ENCODE results near the gene GRID2.

GRID2 gene

DNA sequence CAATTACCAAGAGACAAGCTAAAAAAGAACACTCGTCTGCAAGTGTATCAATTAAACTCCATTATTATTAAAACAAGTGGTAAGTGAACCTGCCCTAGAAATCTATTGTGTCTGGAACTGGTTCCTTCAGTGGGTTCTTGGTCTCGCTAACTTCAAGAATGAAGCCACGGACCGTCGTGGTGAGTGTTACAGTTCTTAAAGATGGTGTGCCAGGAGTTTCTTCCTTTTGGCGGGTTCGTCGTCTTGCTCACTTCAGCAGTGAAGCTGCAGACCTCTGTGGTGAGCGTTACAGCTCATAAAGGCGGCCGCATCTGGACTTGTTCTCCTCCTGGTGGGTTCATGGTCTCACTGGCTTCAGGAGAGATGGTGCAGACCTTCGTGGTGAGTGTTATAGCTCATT is 231.8 kb downstream of the GRID2 start:
- DNase-seq, result no peak

GRCh38 chr4:92551616-92552015 is 247.8 kb downstream of the GRID2 start:
- DNase-seq, result no peak

DNA sequence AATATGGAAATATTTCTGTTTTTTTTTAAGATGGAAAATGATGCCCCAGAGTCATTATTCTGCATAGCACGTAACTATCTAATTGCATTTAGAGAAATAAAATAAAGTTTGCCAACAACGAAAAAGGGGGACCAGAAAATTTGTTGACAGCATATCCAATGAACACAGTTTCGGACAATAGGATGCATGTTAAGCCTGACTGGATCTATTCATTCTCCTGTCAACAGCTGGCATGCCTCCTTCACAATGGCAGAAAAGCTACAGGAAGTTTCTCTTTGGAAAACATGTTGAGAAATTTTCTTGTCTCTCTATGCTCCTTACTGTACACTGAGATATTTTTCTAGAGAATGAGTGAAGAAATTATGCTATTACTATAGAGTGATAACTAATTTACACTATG is 262.5 kb downstream of the GRID2 start:
- DNase-seq, result no peak

DNA sequence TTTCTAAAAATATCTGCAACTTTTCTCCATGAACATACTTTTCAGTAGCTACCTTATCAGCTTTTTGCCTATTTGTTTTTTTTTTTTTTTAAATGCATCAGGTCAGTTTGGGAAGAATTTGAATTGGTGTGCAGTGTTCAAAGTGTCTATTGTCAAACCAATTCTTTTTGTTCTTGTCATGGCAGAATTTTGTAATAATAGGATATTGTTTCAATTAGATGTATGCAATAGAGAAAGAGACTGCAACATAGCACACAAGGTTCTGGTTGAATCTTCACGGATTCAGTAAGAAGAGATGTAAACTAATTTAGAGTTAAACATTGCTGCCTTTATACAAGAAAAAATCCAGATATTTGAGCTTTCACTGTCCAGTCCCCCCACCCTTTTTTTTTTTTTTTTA is 277.1 kb downstream of the GRID2 start:
- DNase-seq, result no peak

DNA sequence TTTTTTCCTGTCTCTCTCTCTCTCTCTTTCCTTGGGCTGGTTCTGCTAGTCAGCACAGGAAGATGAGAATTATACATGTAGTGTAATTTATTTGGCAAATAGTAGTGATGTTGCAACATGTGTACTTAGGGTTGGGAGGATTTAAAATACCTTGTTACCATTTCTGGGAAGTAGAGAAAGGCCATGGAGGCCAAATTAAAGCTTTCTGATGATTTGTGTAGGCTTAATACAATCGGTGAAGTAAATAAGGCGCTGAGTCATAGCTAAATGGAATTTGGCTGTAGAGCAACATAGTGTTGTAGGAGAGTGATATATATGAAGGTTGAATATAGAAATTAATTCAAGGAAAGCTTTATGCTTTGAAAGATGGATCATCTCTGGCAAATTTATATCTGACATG is 295.3 kb downstream of the GRID2 start:
- no peak for DNase-seq

DNA sequence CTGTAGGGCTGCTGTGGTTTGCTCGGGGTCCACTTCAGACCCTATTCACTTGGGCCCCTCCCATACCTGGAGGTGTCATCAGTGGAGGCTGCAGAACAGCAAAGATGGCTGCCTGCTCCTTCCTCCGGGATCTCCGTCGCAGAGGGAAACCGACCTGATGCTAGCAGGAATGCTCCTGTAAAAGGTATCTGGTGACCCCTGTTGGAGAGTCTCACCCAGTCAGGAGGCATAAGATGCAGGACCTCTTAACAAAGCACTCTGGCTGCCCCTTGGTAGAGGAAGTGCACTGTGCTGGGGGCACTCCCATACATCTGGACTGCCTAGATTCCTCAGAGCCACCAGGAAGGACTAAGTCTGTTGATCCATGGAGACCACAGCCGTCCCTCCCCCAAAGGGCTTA is 296.9 kb downstream of the GRID2 start:
- DNase-seq, result no peak

- no peak for DNase-seq
Observed at GRCh38 chr4:92606227-92606626, 302.5 kb downstream of the GRID2 start.

DNA sequence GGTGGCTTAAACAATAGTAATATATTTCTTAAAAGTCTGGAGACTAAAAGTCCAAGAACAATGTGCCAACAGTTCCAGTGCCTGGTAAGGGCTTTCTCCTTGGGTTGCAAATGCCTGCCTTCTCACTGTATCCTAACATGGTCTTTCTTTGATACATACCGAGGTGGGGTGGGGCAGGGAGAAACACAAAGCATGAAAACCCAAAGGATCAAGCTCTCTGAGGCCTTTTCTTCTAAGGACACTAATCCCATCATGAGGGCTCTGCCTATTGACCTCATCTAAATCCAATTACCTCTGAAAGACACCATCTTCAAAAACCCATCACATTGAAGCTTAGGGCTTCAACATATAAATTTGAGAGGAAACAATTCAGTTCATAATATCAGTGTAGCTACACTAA is 311.3 kb downstream of the GRID2 start:
- DNase-seq, result no peak

DNA sequence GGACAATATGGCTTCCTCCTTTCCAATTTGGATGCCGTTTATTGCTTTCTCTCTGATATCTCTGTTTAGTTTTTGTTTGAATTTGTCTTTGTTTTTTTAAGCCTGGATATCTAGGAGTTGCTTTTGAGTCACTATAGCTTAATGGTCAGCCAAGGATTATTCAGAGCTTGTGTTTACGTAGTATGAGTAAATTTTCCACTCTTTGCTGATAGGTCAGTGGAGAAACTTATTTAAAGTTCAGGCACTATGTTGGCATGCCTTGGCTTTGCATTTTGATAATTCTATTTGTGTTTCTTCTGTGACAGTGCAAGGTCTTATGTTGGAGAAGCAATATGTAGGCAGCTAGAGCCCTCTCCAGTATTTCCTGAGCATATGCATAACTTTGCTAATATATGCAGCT is 315.2 kb downstream of the GRID2 start:
- DNase-seq, result no peak

GRCh38 chr4:92629302-92629701 is 325.5 kb downstream of the GRID2 start:
- no peak for DNase-seq

DNA sequence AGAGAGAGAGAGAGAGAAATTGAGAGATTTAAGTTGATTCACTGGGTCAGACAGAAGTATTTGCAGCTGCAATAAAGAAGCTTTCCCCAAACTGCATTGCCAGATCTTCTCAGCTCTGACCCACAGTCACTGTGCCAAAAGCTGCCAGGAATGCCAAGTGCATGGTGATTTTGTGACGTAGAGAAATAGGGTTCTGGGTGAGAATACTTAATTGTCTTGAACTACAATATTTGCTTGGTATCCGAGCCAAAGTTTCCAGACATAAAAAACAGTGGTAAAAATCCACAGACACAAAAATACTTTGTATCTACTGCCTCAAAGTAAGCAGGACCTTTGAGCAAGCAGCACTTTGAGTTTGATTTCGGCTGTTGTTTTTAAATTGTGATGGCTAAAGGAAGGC is 331.1 kb downstream of the GRID2 start:
- DNase-seq, result no peak

DNA sequence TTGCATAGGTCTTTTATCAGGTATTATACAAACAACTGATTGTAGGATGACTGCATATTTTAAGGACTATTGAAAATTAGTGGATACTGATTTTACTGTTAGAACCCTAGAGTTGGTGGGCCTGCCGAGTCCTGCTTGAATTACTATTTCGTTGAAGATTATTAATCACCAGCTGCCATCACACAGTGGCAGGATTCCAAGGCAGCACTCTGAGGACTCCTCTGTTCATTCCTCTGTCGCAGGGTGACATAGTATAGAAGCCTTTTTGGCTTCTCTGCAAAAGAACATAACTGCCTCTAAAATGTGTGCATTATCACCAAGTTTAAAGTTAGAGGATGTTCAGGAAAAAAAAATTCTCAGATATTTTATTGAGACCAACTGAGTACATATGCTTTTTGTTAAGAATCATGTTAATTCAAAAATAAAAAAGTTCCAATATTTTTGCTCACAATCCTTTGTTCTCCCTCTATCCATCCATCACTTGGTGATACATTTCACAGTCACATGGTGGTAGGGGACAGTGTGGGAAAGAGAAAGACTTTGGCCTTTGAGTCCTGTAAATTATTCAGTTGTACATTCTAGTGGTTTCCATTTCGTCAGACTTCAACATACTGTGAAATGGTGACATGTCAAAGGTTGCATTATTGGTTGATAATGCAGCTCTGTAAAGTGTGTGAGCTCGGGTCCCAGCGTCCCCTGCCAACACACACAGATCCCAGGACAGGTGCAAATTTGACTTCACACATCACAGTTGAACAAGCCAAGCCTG is 332.5 kb downstream of the GRID2 start:
- DNase-seq, result no peak

DNA sequence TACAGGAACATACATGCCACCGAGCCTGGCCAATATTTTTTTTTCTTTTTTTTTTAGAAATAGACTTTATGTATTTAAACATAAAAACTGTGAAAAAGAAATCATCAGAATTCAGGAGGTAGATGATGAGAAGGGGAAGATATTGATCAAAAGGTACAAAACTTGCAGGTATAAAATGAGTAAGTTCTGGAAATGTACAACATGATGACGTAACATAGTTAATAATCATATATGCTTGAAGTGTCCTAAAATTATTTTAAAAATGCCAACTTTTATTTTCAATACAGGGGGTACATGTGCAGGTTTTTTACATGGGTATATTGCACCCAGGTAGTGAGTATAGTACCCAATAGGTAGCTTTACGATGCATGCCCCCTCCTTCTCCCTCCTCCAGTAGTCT is 337.6 kb downstream of the GRID2 start:
- no peak for DNase-seq

GRCh38 chr4:92646826-92647225 is 343.1 kb downstream of the GRID2 start:
- DNase-seq, result no peak

GRCh38 chr4:92651536-92651935 is 347.8 kb downstream of the GRID2 start:
- no peak for DNase-seq

- no peak for DNase-seq
Observed at GRCh38 chr4:92654084-92654483, 350.3 kb downstream of the GRID2 start.

GRCh38 chr4:92657695-92658094 is 353.9 kb downstream of the GRID2 start:
- no peak for DNase-seq

- DNase-seq, result no peak
Observed at GRCh38 chr4:92658318-92658717, 354.6 kb downstream of the GRID2 start.

GRCh38 chr4:92677805-92678204 is 374.0 kb downstream of the GRID2 start:
- no peak for DNase-seq

GRCh38 chr4:92678292-92678691 is 374.5 kb downstream of the GRID2 start:
- DNase-seq, result no peak

- DNase-seq, result no peak
Observed at GRCh38 chr4:92679149-92679548, 375.4 kb downstream of the GRID2 start.

GRCh38 chr4:92714640-92715039 is 410.9 kb downstream of the GRID2 start:
- DNase-seq, result no peak

GRCh38 chr4:92733231-92733630 is 429.5 kb downstream of the GRID2 start:
- no peak for DNase-seq

DNA sequence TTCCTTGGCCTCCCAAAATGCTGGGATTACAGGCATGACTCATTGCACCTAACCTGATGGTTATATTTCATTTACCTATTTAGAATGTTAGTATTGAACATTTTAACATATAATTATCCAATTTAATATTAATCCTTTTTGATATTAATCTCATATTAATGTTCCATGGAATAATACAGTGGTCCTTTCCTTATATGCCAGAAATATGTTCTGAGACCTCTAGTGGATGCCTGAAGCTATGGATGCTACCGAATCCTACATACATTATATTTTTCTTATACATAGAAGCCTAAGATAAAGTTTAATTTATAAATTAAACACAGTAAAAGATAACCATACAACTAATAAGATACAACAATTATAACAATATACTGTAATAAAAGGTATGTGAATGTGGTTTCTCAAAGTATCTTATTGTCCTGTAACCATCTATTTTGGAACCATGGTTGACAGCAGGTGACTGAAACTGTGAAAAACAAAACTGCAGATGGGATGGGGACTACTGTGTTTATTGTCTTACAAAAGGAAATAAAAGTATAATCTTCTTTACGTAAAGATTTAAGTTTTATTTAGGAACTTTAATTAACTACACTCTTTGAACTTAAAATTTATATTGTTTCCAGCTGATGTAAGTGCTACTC is 431.4 kb downstream of the GRID2 start:
- no peak for DNase-seq

- no peak for DNase-seq
Observed at GRCh38 chr4:92760433-92760832, 456.7 kb downstream of the GRID2 start.
